Left colon (tissue), 2 donors: ENCODE data around the gene TSC22D4. TPM values are rescaled to one million over a fixed set of nuclear protein-coding genes. Genes with fewer than 3 reads are reported as not detected.
"Not testable (repeated sequence)": the region's sequence is repeated elsewhere in the genome, so short reads cannot be mapped to it uniquely, and the experiment has no call there.

Experiments used
- ATAC-seq: fragments of 200-7000 bp; cut with Tn5 transposase; one replicate; pipeline ENCODE4 v1.9.1; 2020; ENCODE audit warnings: mild to moderate bottlenecking, moderate library complexity
- DNase-seq, 2 donors: peaks; one replicate each; pipeline ENCODE4 v3.0.0-alpha.2; 2020
- intact Hi-C, 2 donors: fragments of 100-400 bp; cut with DNase I in 1 of 2; cut with micrococcal nuclease in 1 of 2; formaldehyde crosslinking; loops; one replicate each; pipeline versions ENCODE4 v1.11.2 to v1.14.0; 2022; cut with DNase I, micrococcal nuclease
- long read RNA-seq: library from polyadenylated mRNA; unstranded; transcript quantifications from one replicate; pipeline ENCODE4 v2.0.0, GENCODE V29; 2021
- total RNA-seq, 2 donors: library from RNA; stranded (reverse); fragmentation: NEBNext Ultra II Directional; extraction: Animal tissue kit (Norgen Biotek cat#: 25700); gene quantifications; one replicate each; pipeline ENCODE4 v1.2.1, GENCODE V29; 2021
- donor health status: DM: no; HTN: no; CAD: no.
- donor health status: DM: yes; HTN: yes; CAD: no.

Gene TSC22D4
- total RNA-seq = 10 to 100 TPM; 45.9 to 57.2 TPM
- long read RNA-seq, partial matches to known transcripts = 8 of 11 reads
- long read RNA-seq, other reads (novel, unspliced or antisense) = 1 of 11 reads

DNA sequence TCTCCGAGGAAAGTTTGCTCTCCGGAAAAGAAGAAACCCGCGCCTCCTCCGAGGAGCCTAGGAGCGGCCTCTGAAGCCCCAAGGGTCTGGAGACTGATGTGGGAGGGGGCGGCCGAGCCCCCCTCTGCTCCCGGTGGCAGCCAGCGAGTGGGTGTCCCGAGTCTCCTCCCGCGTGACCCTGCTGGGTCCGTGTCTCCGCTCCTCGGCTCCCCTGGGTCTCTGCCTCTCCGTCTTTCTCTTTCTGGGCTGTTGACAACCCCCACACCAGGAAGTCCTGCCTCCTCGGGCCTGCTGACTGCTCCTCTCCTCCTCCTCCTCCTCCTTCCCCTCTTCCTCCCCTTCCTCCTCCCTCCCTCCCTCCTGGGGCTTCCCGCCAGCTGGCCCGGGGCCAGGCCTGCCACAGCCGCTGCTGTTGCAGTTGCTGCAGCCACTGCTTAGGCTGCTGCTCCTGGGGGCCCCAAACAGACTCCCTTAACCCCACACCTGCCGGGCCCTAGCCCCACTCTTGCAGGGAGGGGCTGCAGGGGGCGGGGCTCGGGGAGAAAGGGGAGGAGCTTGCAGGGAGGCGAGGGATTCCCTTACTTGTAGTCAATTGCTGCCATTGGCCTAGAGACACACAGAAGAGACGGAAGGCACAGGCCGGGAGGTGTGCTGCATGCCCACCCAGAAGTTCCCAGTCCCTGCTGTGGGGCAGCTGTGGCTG lies at the start of gene TSC22D4:
TSS of gene TSC22D4 (minus strand) at position 257 of the 703 bp plus-strand sequence. CDS start 1,176 bp downstream, outside the sequence.
- DNase-seq (peak; percentile 93 to 97), ATAC-seq (peak; percentile 88)
- intact Hi-C loops = no loop called here

DNA sequence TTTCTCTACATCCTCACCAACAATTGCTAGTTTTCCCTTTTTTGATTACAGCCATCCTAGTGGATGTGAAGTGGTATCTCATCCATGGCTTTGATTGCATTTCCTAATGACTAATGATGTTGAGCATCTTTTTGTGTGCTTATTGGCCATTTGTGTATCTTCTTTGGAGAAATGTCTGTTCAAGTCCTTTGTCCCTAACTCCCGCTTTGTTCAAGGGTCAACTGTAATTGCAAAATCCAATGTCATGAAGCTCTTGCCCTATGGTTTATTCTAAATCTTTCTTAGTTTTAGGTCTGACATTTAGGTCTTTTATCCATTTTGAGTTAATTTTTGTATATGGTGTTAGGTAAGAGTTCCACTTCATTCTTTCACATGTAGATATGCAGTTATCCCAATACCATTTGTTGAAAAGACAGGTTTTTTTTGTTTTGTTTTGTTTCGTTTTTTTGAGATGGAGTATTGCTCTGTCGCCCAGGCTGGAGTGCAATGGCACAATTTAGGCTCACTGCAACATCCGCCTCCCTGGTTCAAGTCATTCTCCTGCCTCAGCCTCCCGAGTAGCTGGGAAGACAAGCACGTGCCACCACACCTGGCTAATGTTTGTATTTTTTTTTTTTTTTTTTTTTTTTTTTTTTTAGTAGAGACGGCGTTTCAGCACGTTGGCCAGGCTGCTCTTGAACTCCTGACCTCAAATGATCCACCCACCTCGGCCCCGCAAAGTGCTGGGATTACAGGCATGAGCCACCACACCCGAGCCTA lies 49.3 kb upstream of the TSC22D4 start:
- intact Hi-C loops, DNase-seq, ATAC-seq: not testable (repeated sequence)

DNA sequence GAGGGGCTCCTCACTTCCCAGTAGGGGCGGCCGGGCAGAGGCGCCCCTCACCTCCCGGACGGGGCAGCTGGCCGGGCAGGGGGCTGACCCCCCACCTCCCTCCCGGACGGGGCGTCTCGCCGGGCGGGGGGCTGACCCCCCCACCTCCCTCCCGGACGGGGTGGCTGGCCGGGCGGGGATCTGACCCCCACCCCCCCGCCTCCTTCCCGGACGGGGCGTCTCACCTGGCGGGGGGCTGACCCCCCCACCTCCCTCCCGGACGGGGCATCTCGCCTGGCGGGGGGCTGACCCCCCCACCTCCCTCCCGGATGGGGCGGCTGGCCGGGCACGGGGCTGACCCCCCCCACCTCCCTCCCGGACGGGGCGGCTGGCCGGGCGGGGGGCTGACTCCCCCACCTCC lies 44.2 kb upstream of the TSC22D4 start:
- intact Hi-C loops, DNase-seq, ATAC-seq: not testable (repeated sequence)

DNA sequence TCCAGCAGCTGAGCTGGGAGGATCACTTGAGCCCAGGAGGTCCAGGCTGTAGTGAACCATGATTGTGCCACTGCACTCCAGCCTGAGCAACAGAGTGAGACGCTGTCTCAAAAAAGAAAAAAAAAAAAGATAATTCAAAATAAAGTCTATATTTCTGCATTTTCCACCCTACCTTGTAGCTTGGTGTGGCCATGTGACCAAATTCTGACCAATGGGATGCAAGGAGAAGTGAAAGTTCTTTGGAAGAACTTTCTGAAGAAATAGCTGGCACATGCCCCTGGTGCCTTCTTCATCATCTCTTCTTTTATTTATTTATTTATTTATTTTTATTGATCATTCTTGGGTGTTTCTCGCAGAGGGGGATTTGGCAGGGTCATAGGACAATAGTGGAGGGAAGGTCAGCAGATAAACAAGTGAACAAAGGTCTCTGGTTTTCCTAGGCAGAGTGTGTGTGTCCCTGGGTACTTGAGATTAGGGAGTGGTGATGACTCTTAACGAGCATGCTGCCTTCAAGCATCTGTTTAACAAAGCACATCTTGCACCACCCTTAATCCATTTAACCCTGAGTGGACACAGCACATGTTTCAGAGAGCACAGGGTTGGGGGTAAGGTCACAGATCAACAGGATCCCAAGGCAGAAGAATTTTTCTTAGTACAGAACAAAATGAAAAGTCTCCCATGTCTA lies 43.0 kb upstream of the TSC22D4 start:
- ATAC-seq, DNase-seq, intact Hi-C loops: not testable (repeated sequence)

DNA sequence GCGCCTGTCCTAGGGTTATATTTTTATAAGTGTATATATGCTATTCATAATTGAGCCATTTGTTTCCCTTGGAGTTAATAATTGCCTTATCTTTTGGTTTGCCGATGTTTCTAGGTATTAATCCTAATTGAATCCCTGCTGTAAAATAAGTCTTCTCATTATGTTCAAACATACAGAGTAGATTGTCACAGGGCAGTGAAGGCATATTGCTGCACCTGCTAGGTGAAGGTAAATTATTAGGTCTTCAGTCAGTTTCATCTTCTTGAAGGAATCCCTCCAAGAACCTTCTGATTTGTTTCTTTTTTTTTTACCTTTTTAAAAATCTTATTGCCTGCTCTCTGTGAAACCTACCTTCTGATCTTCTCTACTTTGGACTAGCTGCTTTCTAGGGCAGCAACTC lies 42.1 kb upstream of the TSC22D4 start:
- no peak for ATAC-seq
- no peak for DNase-seq
- intact Hi-C loops = no loop called here

DNA sequence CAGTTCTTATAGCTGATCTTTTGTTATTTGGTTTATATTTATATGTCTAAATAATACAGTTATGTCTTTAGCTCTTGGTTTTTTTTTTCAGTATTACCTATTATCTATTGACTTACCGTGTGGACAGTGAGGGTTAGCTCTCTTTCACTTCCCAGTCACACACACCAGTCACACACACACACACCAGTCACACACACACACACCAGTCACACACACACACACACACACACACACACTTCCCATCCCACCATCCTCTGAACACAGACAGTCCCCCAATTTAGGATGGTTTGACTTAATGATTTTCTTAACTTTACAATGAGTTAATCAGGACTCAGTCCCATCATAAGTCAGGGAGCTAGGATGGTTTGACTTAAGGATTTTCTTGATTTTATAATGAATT lies 41.1 kb upstream of the TSC22D4 start:
- no peak for ATAC-seq
- intact Hi-C loops = no loop called here
- DNase-seq = no peak

DNA sequence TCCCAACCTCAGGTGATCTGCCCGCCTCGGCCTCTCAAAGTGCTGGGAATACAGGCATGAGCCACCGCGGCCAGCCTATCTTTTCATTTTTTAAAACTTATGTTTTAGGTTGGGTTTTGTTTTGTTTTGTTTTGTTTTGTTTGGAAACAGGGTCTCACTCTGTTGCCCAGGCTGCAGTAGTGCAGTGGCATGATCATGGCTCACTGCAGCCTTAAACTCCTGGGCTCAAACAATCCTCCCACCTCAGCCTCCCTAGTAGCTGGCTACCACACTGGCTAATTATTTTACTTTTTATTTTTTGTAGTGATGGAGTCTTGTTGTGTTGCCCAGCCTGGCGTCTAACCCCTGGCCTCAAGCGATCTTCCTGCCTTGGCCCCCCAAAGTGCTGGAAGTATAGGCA lies 40.6 kb upstream of the TSC22D4 start:
- DNase-seq (no peak), ATAC-seq (no peak)
- intact Hi-C loops = no loop called here

DNA sequence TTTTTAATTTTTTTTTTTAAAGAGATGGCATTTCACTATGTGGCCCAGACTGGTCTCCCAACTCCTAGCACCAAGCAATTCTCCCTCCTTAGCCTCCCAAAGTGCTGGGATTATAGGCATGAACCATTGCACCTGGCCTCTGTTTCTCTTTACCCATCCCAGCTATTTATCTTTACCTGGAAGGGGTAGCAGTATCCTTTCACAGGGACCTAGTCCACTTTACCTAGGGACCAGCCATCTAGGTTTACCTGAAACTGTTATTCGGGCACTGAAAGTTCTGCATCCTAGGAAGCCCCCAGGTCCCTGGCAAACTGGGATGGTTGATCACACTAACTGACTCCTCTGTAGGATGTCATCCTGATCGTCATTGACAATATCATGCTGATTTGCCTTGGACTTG lies 38.3 kb upstream of the TSC22D4 start:
- DNase-seq (no peak), ATAC-seq (no peak)
- intact Hi-C loops = no loop called here

DNA sequence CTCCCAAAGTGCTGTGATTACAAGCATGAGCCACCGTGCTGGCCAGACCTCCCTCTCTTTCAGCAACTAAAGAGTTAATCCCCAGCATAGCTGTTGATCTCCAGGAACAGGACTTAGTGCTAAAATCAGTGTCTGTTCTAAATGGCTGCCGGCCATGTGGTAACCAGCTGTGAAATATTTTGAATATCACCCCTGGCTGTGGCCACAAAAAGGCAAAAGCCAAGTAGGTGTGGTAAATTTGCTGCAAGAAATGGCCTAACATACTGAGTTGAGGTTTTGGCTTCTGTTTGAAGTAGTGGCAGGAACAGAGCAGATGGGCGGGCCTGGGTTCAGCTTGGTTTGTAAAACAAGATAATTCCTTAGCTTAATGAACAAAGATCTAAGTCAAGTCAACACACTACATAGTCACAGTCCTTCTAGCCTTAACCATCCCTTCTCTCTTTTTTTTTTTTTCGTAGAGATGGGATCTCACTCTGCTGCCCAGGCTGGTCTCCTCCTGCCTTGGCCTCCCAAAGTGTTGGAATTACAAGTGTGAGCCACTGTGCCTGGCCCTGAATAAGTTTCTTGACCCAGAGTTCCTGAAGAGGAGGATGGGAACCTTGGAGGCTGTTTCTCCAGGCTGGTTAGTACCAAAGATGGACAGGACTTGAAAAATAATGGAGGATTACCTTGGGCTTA lies 37.3 kb upstream of the TSC22D4 start:
- DNase-seq = no peak
- peak; percentile 18 for ATAC-seq
- intact Hi-C loops = no loop called here

DNA sequence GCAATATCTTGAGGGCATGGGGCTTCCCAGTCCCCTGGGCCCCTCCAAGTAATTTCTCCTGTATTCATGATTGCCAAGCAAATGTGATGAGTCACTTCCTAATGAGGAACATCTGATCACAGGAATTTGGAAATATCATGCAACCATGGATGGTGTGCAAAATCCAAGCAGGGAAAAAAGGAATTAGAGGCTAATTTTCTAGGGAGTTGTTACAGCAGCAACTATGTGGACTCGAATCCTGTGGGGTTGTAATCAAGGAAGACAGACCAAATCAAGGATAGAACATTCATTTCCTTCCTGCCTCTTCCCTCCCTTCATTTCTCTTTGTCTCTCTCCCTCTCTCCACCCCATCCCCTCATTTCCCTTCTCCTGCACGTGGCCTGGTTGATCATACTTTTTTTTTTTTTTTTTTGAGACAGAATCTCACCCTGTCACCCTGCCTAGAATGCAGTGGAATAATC lies 36.1 kb upstream of the TSC22D4 start:
- no peak for DNase-seq
- intact Hi-C loops = no loop called here
- no peak for ATAC-seq

DNA sequence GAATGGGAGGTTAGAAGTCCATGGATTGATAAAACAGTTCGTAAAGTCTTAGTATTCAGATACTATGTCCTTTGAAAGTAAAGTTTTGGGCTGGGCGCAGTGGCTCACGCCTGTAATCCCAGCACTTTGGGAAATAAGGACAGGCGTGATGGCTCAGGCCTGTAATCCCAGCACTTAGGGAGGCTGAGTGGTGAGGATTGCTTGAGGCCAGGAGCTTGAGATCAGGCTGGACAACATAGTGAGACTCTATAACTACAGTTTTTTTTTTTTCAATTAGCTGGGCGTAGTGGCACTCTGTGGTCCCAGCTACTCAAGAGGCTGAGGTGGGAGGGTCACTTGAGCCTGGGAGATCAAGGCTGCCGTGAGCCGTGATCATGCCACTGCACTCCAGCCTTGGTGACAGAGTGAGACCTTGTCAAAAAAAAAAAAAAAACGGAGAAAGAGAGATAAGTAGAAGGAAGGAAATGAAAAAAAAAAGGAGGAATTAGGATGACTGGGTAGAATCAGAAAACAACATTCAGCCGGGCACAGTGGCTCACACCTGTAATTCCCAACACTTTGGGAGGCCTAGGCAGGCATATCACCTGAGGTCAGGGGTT lies 34.3 kb upstream of the TSC22D4 start:
- ATAC-seq = no peak
- no peak for DNase-seq

DNA sequence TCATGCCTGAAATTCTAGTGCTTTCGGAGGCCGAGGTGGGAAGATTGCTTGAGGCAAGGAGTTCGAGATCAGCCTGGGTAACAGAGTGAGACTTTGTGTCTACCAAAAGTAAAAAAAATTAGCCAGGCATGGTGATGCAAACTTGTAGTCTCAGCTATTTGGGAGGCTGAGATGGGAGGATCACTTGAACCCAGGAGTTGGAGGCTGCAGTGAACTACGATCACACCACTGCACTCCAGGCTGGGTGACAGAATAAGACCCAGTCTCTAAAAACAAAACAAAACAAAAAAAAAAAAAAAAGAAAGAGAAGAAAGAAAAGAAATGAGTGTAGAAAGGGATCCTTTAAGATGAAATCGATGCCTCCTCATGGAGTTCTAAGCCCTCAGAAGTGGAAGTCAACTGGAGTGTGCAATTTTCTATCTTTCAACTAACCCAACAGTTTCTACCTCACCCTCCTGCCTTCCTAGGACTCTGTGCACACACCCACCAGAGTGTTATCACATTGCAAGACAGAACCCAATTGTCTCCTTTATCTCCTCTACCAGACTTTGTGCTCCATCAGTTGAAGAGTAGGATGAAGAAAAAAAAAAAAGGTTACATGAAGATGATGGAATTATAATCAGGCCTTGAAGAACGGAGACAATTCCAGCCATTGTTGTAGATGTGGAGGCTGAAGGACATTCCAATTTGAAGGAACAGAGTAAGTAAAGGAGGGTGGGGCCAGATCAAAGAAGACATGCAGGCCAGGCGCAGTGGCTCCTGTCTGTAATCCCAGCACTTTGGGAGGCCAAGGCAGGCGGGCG lies 31.6 kb upstream of the TSC22D4 start:
- no peak for DNase-seq
- intact Hi-C loops = no loop called here
- ATAC-seq = no peak

More for the DNA sequence above, 34.3 kb upstream of the TSC22D4 start:
- intact Hi-C loops = no loop called here

DNA sequence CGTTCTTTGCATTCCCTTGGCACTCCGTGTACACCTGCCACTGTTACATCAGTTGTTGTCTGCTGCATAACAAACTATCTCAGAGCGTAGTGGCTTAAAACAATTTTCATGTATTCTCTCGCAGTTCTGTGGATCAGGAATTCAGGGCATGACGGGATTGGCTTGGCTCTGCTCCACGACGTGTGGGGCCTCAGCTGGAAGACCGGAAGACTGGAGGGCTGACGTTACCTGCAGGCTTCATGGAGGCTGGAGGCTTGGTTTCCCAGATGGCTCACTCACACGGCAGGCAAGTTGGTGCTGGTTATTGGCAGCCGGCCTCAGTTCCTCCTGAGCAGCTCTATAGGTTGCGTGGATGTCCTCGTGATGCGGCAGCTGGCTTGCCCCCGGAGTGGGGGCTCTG lies 30.2 kb upstream of the TSC22D4 start:
- ATAC-seq (no peak), DNase-seq (peak in 1 of 2 donors; percentile 15)
- intact Hi-C loops = no loop called here

DNA sequence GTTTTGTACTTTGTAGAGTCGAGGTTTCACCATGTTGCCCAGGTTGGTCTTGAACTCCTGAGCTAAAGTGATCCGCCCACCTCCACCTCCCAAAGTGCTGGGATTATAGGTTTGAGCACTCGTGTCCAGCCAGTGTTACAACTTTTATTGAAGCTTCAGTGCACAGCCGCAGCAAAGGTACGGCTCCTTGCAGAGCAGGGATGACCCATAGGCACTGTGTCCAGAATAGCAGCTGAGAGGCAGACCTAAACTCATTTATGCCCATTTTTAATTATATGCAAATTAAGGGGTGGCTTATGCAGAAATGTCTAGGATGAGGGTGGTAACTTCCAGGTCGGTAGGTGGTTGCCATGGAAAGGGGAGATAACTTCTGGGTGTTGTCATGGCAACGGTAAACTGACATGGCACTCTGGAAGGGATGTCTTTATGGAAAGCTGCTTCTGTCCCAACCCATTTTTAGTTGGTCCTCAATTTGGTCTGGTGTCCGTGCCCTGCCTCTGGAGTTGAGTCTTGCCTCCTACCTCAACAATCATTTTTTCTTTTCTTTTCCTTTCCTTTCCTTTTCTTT lies 27.4 kb upstream of the TSC22D4 start:
- DNase-seq (no peak), ATAC-seq (no peak)
- intact Hi-C loops = no loop called here

DNA sequence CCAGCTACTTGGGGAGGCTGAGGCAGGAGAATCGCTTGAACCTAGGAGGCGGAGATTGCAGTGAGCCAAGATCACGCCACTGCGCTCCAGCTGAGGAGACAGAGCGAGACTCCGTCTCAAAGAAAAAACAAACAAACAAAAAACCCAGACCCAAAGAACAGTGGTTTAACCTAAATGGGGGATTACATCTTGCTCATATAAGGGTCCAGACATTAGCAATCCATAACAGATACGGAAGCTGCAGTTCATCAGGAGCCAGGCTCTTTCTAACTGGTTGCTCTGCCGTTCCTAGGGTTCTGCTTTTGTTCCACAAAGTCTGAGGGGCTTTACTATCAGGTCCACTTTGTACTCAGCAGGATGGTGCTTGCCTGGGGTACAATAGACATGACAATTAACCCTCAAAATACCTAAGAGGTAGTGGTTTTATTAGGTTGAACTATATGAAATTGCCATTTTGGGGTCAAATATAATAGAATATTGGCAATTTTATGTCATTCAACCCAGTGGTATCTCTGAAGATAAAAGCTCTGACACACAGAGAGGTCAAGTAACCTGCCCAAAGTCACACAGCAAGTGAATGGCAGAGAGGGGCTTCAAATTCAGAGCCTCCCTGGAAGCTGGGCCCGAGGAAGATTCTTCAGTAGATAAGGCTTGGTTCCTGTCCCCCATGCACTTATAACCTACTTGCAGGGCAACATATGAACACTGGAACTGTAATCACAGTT lies 26.0 kb upstream of the TSC22D4 start:
- ATAC-seq = no peak
- intact Hi-C loops = no loop called here

DNA sequence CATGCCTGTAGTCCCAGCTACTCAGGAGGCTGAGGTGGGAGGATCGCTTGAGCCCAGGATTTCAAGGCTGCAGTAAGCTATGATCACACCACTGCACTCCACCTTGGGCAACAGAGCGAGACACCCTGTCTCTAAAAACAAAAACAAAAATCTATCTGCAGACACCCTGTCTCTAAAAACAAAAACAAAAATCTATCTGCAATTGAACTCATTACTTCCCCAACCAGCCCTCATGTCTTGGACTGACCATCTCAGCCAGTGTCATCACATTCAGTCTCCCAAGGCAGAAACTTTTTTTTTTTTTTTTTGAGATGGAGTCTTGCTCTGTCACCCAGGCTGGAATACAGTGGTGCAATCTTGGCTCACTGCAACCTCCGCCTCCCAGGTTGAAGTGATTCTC lies 25.0 kb upstream of the TSC22D4 start:
- DNase-seq, ATAC-seq, intact Hi-C loops: not testable (repeated sequence)

More for the DNA sequence above, 26.0 kb upstream of the TSC22D4 start:
- no peak for DNase-seq

DNA sequence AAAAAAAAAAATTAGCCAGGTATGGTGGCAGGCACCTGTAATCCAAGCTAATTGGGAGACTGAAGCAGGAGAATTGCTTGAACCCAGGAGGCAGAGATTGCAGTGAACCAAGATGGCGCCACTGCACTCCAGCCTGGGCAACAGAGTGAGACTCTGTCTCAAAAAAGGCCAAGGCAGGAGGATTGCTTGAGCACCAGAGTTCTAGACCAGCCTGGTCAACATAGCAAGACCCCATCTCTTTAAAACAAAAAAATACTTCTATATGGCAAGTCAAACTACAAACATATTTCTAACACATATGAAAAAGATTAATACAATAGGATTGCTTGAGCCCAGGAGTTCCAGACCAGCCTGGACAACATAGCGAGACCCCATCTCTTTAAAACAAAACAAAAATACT lies 21.7 kb upstream of the TSC22D4 start:
- DNase-seq, intact Hi-C loops, ATAC-seq: not testable (repeated sequence)
